Aortic smooth muscle cell (primary cell): ENCODE results near the gene USH1C. TPM values are rescaled to one million over a fixed set of nuclear protein-coding genes. Genes with fewer than 3 reads are reported as not detected.

Source experiments
- total RNA-seq: library from RNA; depleted of rRNA; stranded (reverse); fragments of >200 nt; gene quantifications from 2 replicates; pipeline ENCODE4 v1.2.3, GENCODE V29; 2014

The USH1C gene
- total RNA-seq, result not detected in 2 replicates

DNA sequence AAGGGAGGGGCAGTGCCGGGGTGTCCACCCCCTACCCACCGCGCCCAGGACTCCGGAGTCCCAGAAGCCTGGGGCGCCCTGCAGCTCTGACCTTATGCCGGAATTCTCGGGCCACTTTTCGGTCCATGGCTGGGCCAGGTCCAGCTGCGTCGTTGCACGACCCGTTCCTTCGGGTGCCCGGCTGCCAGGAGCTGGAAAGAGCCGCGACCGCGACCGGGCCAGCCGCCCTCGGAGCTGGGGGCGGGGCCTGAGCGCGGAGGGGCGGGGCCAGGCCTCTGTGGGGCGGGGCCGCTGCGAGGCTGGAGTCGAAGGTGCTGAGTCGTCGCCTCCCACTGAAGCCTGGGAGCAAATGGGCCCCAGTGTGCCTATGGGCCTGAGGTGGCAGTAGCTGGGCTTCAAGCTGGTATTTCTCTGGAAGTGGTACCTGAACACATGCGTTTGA, at the start of gene USH1C:
TSS of gene USH1C (minus strand) at position 236 of the 442 bp plus-strand sequence. CDS start at position 127, 109 bp downstream.

DNA sequence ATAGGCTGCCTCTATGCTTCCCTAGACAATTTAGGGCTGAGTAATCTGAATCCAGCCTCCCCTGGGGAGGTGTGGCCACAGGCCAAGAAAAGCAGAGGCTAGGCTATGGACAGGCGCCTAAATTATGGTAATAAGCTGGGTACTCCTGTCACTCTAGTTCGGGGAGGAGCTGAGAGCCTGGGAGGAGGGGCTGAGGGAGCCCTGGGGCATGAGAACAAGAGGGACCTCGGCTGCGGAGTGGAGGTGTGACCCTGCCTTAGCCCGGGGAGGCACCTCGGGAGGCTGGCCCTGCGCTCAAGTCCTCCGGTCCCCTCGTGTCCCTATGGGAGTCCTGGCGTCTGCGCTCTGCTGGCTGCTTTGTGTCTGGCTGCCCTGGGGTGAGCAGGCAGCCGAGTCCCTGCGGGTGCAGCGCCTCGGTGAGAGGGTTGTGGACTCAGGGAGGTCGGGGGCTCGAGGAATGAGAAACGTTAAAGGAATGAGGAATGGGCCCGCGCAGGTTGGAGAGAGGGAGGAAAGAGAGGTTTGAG, 2.9 kb upstream of the USH1C start, which contains the start of gene OTOG:
TSS of gene OTOG (plus strand) at position 209 of the 527 bp plus-strand sequence. CDS start at position 323, 114 bp downstream.

DNA sequence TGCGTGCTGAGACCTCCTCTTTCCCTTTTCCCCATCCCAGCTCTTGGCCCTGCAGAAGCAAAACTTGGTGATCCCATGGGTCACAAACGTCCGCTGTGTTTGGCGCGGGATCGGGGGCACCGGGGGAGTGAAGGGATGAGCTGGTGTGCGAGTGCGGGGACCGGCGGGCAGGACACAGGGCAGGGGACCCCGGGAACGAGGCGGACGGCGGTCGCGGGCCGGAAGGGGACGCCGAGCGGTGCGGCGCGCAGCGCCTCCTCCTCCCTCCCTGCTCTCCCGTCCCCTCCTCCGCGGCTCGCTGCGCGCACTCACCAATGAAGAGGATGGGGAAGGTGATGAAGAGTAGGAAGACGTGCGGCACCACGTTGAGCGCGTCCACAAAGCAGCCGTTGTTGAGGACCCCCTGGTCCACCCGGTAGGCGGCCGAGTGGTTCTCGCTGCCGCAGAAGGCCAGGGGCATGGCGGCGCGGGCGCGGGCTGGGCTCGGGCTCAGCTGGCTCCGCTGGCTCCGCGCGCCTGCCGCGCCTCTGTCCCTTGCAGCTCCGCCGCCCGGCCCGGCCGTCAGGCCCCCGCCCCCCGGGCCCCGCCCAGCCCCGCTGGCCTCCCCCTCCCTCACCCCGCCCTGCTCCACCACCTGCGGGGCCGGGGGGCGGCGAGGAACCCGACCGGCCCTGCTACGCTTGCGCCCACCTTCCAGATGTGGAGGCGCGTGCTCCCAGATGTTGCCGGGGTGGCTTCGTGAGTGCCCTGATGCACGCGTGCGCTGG, 67.7 kb downstream of the USH1C start, which contains the start of gene ABCC8:
TSS of gene ABCC8 (minus strand) at position 529 of the 767 bp plus-strand sequence. CDS start at position 460, 69 bp downstream.

Other genes with a start within 250 kb of the USH1C start
- gene NCR3LG1, start 192.6 kb downstream of the USH1C start, total RNA-seq, result 5.2 and 6.6 TPM in 2 replicates
- not detected in 2 replicates for gene KCNJ11, start 155.8 kb downstream of the USH1C start, total RNA-seq
- not detected in 2 replicates for gene ABCC8, start 67.6 kb downstream of the USH1C start, total RNA-seq
- not detected in 2 replicates for gene OTOG, start 2.8 kb upstream of the USH1C start, total RNA-seq
- not detected in 2 replicates for gene MYOD1, start 175.2 kb upstream of the USH1C start, total RNA-seq
- gene KCNC1, start 190.4 kb upstream of the USH1C start, total RNA-seq, result not detected in 2 replicates